Skeletal muscle cell (primary cell): ENCODE data around the gene CPNE9.
A peak's percentile ranks its signal among the peaks of the same experiment; 100 is the strongest.

Experiments
- DNase-seq: peaks from one replicate; pipeline ENCODE4 v3.0.0-alpha.2; 2010; ENCODE audit warnings: low read depth
- H3K4me3 ChIP-seq: 2 replicates; pipeline ENCODE4 v1.5.1; 2011; ENCODE audit warnings: low read depth, mild to moderate bottlenecking, control low read depth, low read length, moderate library complexity

CPNE9 gene, protein sequence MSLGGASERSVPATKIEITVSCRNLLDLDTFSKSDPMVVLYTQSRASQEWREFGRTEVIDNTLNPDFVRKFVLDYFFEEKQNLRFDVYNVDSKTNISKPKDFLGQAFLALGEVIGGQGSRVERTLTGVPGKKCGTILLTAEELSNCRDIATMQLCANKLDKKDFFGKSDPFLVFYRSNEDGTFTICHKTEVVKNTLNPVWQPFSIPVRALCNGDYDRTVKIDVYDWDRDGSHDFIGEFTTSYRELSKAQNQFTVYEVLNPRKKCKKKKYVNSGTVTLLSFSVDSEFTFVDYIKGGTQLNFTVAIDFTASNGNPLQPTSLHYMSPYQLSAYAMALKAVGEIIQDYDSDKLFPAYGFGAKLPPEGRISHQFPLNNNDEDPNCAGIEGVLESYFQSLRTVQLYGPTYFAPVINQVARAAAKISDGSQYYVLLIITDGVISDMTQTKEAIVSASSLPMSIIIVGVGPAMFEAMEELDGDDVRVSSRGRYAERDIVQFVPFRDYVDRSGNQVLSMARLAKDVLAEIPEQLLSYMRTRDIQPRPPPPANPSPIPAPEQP

GRCh38 chr3:9703736-9704346 lies at the start of gene CPNE9:
Gene CPNE9, plus strand, starts transcription at chr3:9703833. Its CDS starts 164 bp downstream, at chr3:9703997.
- H3K4me3 ChIP-seq, result peak within 1 kb of the TSS; percentile 29
- no peak for DNase-seq

GRCh38 chr3:9659849-9660248 lies 43.8 kb upstream of the CPNE9 start:
- DNase-seq, result no peak
- H3K4me3 ChIP-seq, result no peak overlapping the region

DNA sequence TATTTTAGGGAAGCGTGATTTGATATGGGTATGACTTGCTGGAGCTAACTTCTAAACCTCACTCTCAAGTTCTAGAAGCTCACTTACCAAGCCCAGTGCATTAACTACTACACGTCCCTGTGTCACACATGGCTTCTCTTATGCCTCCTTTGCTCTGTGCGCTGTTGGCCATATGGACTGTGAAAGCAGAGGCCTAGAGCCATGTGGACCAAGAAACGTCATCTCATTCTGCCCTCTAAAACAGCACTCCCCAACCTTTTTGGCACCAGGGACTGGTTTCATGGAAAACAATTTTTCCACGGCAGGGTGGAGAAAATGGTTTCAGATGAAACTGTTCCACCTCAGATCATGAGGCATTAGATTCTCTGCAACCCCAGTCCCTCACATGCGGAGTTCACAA lies 42.7 kb upstream of the CPNE9 start:
- no peak overlapping the region for H3K4me3 ChIP-seq
- DNase-seq, result no peak

- no peak for DNase-seq
- no peak overlapping the region for H3K4me3 ChIP-seq
Observed at GRCh38 chr3:9664119-9664751, 39.4 kb upstream of the CPNE9 start.

DNA sequence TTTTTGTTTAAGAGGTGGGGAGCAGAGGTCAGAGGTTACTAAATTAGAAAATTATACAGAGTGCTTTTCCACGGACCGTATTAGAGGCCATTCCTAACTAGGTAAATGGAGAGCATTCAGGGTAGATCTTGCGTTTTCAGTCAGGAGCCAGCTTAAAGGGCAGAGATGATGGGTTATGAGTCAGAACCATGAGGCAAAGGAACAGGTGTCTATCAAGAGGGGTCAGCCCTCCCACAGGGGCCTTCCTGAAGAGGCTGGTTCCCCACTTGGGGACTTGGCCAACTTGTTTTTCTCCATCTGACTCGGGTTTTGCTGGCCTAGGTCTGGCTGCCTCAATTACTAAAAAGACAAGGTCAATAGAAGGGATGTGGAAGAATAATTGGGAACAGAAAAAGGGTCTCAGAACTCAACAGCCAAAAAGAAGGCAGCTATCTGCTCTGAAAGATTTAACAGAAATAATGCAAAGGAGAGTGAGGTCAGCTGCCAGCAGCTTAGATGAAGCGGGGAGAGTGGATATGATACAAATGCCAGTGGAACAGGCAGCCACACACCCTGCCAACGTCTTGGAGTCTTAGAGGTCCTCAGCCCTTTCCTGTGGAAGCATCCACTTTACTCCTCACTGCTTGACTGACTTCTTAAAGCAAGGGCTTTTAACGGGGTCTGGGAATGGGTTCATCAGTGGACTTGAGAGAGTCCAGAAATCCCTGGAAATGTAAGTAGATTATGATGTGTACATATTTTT lies 36.8 kb upstream of the CPNE9 start:
- no peak overlapping the region for H3K4me3 ChIP-seq
- no peak for DNase-seq

DNA sequence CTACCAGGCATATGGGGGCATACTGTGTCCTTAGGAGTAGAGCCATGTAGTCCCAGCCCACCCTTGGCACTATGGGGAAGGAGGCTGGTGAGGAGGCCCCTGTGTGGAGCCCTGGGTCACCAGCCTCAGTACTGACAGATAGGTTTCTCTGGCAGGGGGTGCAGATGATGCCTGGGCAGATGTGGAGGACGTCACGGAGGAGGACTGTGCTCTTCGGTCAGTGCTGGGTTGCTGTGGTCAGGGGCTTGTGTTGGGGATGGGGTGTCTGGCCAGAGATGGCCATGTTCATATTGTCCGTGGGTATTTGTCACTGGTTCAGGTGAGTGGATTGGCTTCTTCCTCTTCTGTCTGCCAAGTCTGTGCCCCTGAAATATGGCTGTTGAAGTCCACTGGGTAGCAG lies 34.4 kb upstream of the CPNE9 start:
- H3K4me3 ChIP-seq, result no peak overlapping the region

DNA sequence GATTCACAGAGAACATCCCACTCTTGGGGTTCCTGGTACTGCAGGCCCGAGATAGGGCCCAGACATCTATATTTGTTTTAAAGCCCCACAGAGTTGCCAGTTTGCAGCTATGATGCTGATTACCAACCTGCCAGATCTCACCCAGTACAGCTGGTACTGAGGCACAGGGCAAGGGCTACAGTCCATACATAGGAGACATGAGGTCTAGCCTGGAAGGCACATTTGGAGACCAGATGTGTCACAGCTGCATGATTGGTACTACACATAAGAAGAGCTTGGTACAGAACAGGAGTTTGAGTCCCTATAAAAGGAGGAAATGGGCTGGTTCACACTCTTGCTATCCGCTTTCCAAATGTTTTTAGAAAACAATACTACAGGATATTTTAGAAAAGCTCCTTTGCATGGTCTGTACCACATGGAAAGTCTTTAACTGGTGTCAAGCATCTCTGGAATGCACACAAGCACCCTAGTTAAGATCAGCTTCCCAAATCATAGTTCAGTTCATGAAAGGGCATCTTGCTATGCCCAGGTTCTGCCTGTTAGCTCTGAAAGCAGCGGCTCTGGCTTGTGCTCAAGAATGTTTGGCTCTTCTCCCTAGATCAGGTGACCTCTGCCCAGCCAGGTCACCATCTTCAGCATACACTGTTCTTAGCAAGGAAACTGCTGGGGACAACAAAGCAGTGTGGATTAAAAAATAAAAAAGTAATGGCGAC lies 33.8 kb upstream of the CPNE9 start:
- H3K4me3 ChIP-seq, result no peak overlapping the region
- DNase-seq, result no peak

More for the DNA sequence above, 34.4 kb upstream of the CPNE9 start:
- DNase-seq, result no peak

DNA sequence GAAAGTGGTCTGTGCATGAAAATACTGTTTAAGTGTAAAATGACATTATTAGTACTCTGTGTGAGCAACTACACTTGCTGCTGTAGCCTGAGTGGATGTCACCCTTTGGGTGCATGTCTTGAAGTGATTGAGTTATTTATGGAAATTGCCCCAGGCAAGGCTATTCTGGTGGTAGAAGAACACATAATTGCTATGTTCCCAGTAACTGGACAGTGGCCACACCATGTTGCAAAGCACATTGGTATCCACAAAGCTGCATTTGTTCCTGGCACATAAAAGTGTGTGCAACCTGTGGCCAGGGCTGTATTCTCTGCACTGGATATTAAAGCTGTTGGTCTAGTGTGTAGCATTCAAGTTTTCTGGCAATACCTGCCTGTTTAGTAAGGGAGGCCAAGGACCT lies 30.6 kb upstream of the CPNE9 start:
- H3K4me3 ChIP-seq, result no peak overlapping the region
- no peak for DNase-seq

DNA sequence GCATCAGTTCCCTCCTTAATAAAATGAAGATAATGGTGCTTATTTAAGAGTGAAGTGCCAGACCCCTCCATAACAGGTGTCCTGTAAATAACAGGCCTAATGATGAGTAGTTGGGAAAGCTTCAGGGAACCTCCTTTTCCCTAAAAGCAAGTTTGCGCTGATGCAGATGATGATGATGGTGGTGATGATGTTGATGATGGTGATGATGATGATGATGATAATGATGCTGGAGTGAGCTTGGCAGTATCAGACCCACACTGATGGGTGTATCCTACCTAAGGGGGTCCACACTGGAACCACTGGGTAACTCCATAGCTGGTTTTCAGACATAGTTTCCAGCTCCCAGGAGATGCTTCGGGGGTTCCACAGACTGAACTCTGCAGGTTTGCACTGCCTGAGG lies 29.9 kb upstream of the CPNE9 start:
- DNase-seq, result no peak
- no peak overlapping the region for H3K4me3 ChIP-seq

DNA sequence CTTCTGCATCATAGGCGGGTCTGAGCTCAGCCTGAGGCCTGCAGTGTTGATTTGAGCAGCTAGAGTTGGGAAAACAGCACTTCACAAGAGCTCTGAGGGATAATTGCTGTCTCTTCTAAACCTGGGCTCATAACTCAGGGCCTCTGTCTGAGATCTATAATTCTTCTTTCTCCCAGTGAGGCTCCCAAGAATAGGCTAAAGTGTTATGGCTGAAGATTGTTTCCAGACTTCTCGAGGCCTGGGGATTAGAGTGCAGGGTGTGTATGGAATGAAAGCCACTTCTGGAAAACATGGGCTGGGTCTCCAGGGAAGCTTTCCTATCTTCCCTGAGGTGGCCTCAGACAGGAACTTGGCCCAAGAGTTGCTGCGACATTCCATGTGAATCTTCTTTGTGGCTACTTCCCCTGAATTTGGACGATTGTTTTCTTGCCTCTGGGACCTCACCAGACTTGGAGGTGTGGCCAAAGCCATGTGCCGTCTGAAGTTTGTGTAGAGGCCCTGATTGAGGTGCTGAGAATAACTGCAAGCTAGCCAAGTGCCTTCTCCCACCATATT lies 27.8 kb upstream of the CPNE9 start:
- no peak for DNase-seq

GRCh38 chr3:9676785-9677184 lies 26.8 kb upstream of the CPNE9 start:
- H3K4me3 ChIP-seq, result no peak overlapping the region
- DNase-seq, result no peak

More for the DNA sequence above, 27.8 kb upstream of the CPNE9 start:
- no peak overlapping the region for H3K4me3 ChIP-seq

DNA sequence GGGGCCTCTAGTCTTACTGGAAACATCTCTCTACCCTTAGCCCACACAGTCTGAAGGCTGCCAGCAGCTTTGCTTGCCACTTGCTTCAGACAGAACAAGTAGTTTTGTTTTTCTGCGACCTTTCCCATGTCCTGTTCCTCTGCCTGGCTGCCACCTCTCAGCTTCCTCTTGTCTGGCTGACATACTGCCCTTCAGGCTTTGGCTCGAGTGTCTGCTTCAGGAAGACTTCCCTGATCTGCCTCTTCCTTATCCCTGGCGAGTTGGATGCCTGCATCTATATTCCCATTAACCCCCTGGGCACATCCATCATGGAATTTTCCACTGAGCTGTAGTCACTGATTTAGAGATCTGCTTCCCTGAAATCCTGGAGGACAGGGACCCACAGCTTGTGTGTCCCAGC lies 25.1 kb upstream of the CPNE9 start:
- no peak overlapping the region for H3K4me3 ChIP-seq
- DNase-seq, result no peak

GRCh38 chr3:9679476-9680080 lies 24.1 kb upstream of the CPNE9 start:
- H3K4me3 ChIP-seq, result no peak overlapping the region
- DNase-seq, result no peak

DNA sequence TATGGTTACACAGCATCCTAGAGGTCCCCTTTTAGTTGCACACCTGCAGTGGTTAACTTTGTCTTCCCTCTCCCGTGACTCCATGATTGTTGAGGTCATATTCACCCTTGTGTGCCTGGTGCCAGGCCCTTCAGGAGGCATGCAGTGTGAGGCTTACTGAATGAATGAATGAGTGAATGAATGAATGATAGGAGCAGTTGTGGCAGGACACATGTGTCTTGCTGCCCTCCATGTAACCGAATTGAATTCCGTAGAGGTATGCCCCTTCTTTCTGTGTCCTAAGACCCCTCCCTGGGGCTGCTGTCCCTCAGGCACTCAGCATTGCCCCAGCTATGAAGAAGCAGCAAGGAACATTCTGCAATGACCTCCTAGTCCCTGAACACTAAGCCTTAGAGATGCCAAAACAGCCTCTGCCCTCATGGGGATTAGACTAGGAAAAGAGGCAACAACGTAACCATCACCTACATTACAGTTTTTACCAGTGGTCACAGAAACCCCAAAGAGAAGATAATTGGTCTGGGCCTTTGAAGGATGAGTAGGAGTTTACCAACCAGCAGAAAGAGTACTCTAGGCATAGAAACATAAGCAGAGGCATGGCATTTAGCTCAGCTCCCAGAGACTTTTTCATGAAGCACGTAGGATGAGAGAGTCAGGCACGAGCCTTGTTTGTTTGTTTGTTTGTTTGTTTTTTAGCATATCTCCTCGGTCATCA lies 22.5 kb upstream of the CPNE9 start:
- DNase-seq, result no peak
- no peak overlapping the region for H3K4me3 ChIP-seq

DNA sequence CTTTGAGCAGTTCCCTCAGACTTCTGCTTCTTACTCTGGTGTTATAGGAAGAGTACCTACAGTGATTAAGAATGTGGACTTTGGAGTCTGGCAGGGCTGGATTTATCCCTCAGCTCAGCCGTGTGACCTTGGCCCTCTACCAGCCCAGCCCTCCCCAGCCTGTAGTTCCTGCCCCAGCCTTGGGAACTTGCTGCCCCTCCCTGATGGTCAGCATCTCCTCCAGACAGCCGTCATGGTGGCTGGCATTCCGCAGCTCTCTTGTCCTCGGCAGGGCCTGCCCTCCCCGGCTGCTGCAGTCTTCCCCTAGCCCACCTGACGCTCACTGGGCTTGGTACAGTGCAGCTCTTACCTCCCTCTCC lies 21.9 kb upstream of the CPNE9 start:
- no peak for DNase-seq
- no peak overlapping the region for H3K4me3 ChIP-seq

- no peak overlapping the region for H3K4me3 ChIP-seq
- DNase-seq, result no peak
Observed at GRCh38 chr3:9682096-9682495, 21.5 kb upstream of the CPNE9 start.

DNA sequence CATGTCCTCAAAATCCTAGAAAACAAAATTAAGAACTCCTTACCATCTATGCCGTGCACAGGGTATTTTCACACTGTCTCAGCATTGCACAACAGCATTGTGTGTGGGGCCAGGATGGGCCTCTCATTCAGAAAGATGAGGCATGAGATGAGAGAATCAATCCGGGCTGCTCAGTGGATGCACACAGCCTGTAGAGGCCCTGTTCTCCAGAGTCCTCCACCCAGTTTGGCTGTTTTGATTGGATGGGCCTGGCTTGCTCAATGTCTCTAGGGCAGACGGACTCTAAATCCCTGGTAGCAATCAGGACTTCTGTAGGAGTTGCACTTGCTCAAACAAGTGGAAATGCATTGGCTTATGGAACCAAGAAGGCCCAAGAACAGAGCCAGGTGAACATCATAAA lies 20.2 kb upstream of the CPNE9 start:
- DNase-seq, result no peak
- H3K4me3 ChIP-seq, result no peak overlapping the region
